HG03571 (cell line): ENCODE results near the gene OR4S2.

ENCODE experiments used
- ATAC-seq: cut with Tn5 transposase; IDR thresholded peaks from one replicate; pipeline ENCODE4 v1.9.1; 2021; ENCODE audit not compliant: unreplicated experiment

OR4S2 gene

GRCh38 chr11:55648027-55648426, at the start of gene OR4S2:
TSS of gene OR4S2 (plus strand) at chr11:55648327. CDS start at chr11:55650904, 2,577 bp downstream.
- no peak for ATAC-seq

- ATAC-seq = no peak
These were observed 40.6 kb upstream of the OR4S2 start, which contains the start of gene OR4C11 for GRCh38 chr11:55607545-55607944. TSS of gene OR4C11 (minus strand) at chr11:55607645. CDS start at chr11:55604373, 3,272 bp downstream.

- no peak for ATAC-seq
These were observed 23.6 kb upstream of the OR4S2 start for GRCh38 chr11:55624531-55624930.

GRCh38 chr11:55634813-55635212, 13.3 kb upstream of the OR4S2 start, which contains the start of gene OR4P4:
TSS of gene OR4P4 (plus strand) at chr11:55635113.
- no peak for ATAC-seq

GRCh38 chr11:55652560-55652959, 4.4 kb downstream of the OR4S2 start:
- no peak for ATAC-seq

- no peak for ATAC-seq
These were observed 7.0 kb downstream of the OR4S2 start for GRCh38 chr11:55655096-55655495.

GRCh38 chr11:55658031-55658573, 10.0 kb downstream of the OR4S2 start:
- ATAC-seq = peak; percentile 96

- ATAC-seq = no peak
These were observed 10.5 kb downstream of the OR4S2 start for GRCh38 chr11:55658608-55659007.

- no peak for ATAC-seq
These were observed 13.8 kb downstream of the OR4S2 start, which contains the start of gene OR4C6 for GRCh38 chr11:55661901-55662300. TSS of gene OR4C6 (plus strand) at chr11:55662201. CDS start at chr11:55665167, 2,966 bp downstream.

GRCh38 chr11:55669376-55669775, 21.2 kb downstream of the OR4S2 start:
- no peak for ATAC-seq

- ATAC-seq = no peak
These were observed 25.7 kb downstream of the OR4S2 start for GRCh38 chr11:55673860-55674259.

GRCh38 chr11:55697817-55698216, 49.7 kb downstream of the OR4S2 start:
- ATAC-seq = peak; percentile 84

GRCh38 chr11:55701429-55701828, 53.3 kb downstream of the OR4S2 start:
- ATAC-seq = no peak
